Esophagus muscularis mucosa (tissue), 4 donors: ENCODE measurements around the gene ASXL1. TPM values are rescaled to one million over a fixed set of nuclear protein-coding genes. Genes with fewer than 3 reads are reported as not detected.
"Not testable (repeated sequence)": the region's sequence is repeated elsewhere in the genome, so short reads cannot be mapped to it uniquely, and the experiment has no call there.

Experiments used
- DNase-seq: peaks from one replicate; pipeline ENCODE4 v3.0.0-alpha.2; 2017; ENCODE audit errors: extremely low spot score
- H3K27ac ChIP-seq, 4 donors: fragments of 200-600 bp; sonication (generic); replicated peaks in 1 of 4; 1 replicate in 3 of 4; 2 replicates in 1 of 4; pipeline ENCODE4 v1.5.1; 2016 to 2019; ENCODE audit warnings: mild to moderate bottlenecking in 1 of 4
- H3K27me3 ChIP-seq, 4 donors: fragments of 200-600 bp; sonication (generic); one replicate each; pipeline versions ENCODE4 v1.5.1 to v1.6.0; 2016 to 2019
- H3K36me3 ChIP-seq, 4 donors: fragments of 200-600 bp; sonication (generic); one replicate each; pipeline ENCODE4 v1.5.1; 2016 to 2019
- H3K4me1 ChIP-seq, 4 donors: fragments of 200-600 bp; sonication (generic); one replicate each; pipeline ENCODE4 v1.5.1; 2016 to 2019
- H3K4me3 ChIP-seq, 4 donors: fragments of 200-600 bp; sonication (generic); 1 replicate in 2 of 4; 2 replicates in 2 of 4; pipeline ENCODE4 v1.5.1; 2016 to 2019; ENCODE audit warnings: mild to moderate bottlenecking in 4 of 4, moderate library complexity in 1 of 4
- H3K9me3 ChIP-seq, 4 donors: fragments of 200-600 bp; sonication (generic); 1 replicate in 3 of 4; 2 replicates in 1 of 4; pipeline ENCODE4 v1.5.1; 2016 to 2019
- CTCF ChIP-seq, 3 experiments: fragments of 200-600 bp in 2 of 3; fragments of 450-650 bp in 1 of 3; sonication (generic) in 2 of 3; IDR thresholded peaks; one replicate each; pipeline ENCODE4 v1.5.1; 2017 to 2019; ENCODE audit warnings: antibody characterized with exemption in 3 of 3, mild to moderate bottlenecking in 2 of 3, moderate library complexity in 1 of 3
- EP300 ChIP-seq: sonication (generic); formaldehyde crosslinking; IDR thresholded peaks from one replicate; pipeline ENCODE4 v1.6.1; 2017; ENCODE audit warnings: antibody characterized with exemption
- POLR2A ChIP-seq: fragments of 450-650 bp; IDR thresholded peaks from one replicate; pipeline ENCODE4 v1.6.1; 2017; ENCODE audit warnings: antibody characterized with exemption, moderate library complexity, mild to moderate bottlenecking, low read depth
- POLR2AphosphoS5 ChIP-seq, 2 donors: sonication (generic); formaldehyde crosslinking; IDR thresholded peaks; one replicate each; pipeline ENCODE4 v1.6.1; 2017; ENCODE audit warnings: antibody characterized with exemption in 2 of 2
- WGBS: methylation state at CpG from one replicate; pipeline ENCODE4 v1.1.5; 2018; 5-methylcytosine and 5-hydroxymethylcytosine counted together
- intact Hi-C: fragments of 100-400 bp; cut with DNase I; formaldehyde crosslinking; loops from one replicate; pipeline ENCODE4 v1.15.1; 2023
- total RNA-seq, 4 donors: library from RNA; depleted of rRNA; stranded (reverse); fragments of >200 nt; gene quantifications; one replicate each; pipeline versions ENCODE4 v1.1.0 to v1.2.1, GENCODE V29; 2016

ASXL1 gene
- total RNA-seq, 4 donors from 2014 or later: 56.5 to 66.7 (median 61.8) TPM

- no peak for DNase-seq
- WGBS: 78% methylated on average over 7 of the region's 15 CpGs
- Histone ChIP-seq H3K27ac (peak overlapping the region; percentile 77 to 85 (median 82)), H3K4me3 (peak overlapping the region in 1 of 4 donors; percentile 22), H3K9me3 (no peaks in the 10 kb centered on the region), H3K4me1 (peaks cover 46 to 72% (median 66%) of the 10 kb centered on the region in 4 donors), H3K27me3 (no peaks in the 10 kb centered on the region), H3K36me3 (peaks cover 0 to 4% (median 0%) of the 10 kb centered on the region in 4 donors)
- TF ChIP-seq CTCF (IDR thresholded peaks at IDR 0.05): no peak
- no peak for TF ChIP-seq EP300
- no peak for TF ChIP-seq POLR2AphosphoS5 (IDR thresholded peaks at IDR 0.05)
- no peak for TF ChIP-seq POLR2A
- intact Hi-C loops: no loop called here
Measured at GRCh38 chr20:32462900-32463641, 104.9 kb downstream of the ASXL1 start.

- Histone ChIP-seq H3K27ac (peak overlapping the region; percentile 77 to 85 (median 82)), H3K27me3 (no peaks in the 10 kb centered on the region), H3K4me1 (peaks cover 52 to 72% (median 64%) of the 10 kb centered on the region in 4 donors), H3K9me3 (no peaks in the 10 kb centered on the region), H3K36me3 (peaks cover 0 to 4% (median 0%) of the 10 kb centered on the region in 4 donors), H3K4me3 (peak overlapping the region in 3 of 4 donors; percentile 6 to 22 (median 18))
- TF ChIP-seq CTCF (IDR thresholded peaks at IDR 0.05) (no peak), POLR2AphosphoS5 (IDR thresholded peaks at IDR 0.05) (peak in 1 of 2 donors; percentile 24), EP300 (no peak)
- DNase-seq: no peak
- WGBS: 45% methylated on average over 10 of the region's 28 CpGs
- intact Hi-C loops: no loop called here
Measured at GRCh38 chr20:32463642-32464400, 105.7 kb downstream of the ASXL1 start.

- TF ChIP-seq EP300 (no peak), POLR2AphosphoS5 (IDR thresholded peaks at IDR 0.05) (no peak), CTCF (IDR thresholded peaks at IDR 0.05) (no peak), POLR2A (no peak)
- 74% methylated on average over 15 of the region's 20 CpGs for WGBS
- intact Hi-C loops: no loop called here
Measured at GRCh38 chr20:32464401-32465091, 106.4 kb downstream of the ASXL1 start.

GRCh38 chr20:32465092-32465900 lies 107.2 kb downstream of the ASXL1 start:
- Histone ChIP-seq H3K27ac (peak overlapping the region; percentile 77 to 85 (median 82)), H3K27me3 (no peaks in the 10 kb centered on the region), H3K36me3 (peaks cover 0 to 4% (median 0%) of the 10 kb centered on the region in 4 donors), H3K4me1 (peaks cover 67 to 84% (median 75%) of the 10 kb centered on the region in 4 donors), H3K9me3 (no peaks in the 10 kb centered on the region), H3K4me3 (peak overlapping the region in 2 of 4 donors; percentile 4 to 14)
- TF ChIP-seq POLR2AphosphoS5 (IDR thresholded peaks at IDR 0.05): peak; percentile 24 to 44
- no peak for TF ChIP-seq EP300
- no peak for DNase-seq
- 51% methylated on average over 15 of the region's 24 CpGs for WGBS
- intact Hi-C loops: no loop called here

More at GRCh38 chr20:32464401-32465091, 106.4 kb downstream of the ASXL1 start:
- Histone ChIP-seq H3K27ac (peak overlapping the region; percentile 77 to 85 (median 82)), H3K4me1 (peaks cover 59 to 77% (median 68%) of the 10 kb centered on the region in 4 donors), H3K36me3 (peaks cover 0 to 4% (median 0%) of the 10 kb centered on the region in 4 donors), H3K4me3 (peak overlapping the region in 1 of 4 donors; percentile 22), H3K9me3 (no peaks in the 10 kb centered on the region), H3K27me3 (no peaks in the 10 kb centered on the region)
- DNase-seq: no peak

- H3K9me3 ChIP-seq, intact Hi-C loops, DNase-seq, H3K36me3 ChIP-seq, H3K27me3 ChIP-seq: not testable (repeated sequence)
- H3K4me3 ChIP-seq: peak overlapping the region in 2 of 4 donors; percentile 4 to 14
- 60% methylated on average over 13 of the region's 15 CpGs for WGBS
- peak overlapping the region; percentile 77 to 85 (median 82) for H3K27ac ChIP-seq
- H3K4me1 ChIP-seq: peaks cover 73 to 92% (median 83%) of the 10 kb centered on the region in 4 donors
Measured at GRCh38 chr20:32465901-32466675, 108.0 kb downstream of the ASXL1 start.
